Stimulated activated CD4-positive, alpha-beta T cell treated with anti-CD3 and anti-CD28 coated beads, Interleukin-2, amount 100 ng/mL, for 24 hours (primary cell): ENCODE measurements around the gene BRSK2.

Experiments used
- DNase-seq, 2 donors: peaks; one replicate each; pipeline ENCODE4 v3.0.0-alpha.2; 2020

BRSK2 gene

DNA sequence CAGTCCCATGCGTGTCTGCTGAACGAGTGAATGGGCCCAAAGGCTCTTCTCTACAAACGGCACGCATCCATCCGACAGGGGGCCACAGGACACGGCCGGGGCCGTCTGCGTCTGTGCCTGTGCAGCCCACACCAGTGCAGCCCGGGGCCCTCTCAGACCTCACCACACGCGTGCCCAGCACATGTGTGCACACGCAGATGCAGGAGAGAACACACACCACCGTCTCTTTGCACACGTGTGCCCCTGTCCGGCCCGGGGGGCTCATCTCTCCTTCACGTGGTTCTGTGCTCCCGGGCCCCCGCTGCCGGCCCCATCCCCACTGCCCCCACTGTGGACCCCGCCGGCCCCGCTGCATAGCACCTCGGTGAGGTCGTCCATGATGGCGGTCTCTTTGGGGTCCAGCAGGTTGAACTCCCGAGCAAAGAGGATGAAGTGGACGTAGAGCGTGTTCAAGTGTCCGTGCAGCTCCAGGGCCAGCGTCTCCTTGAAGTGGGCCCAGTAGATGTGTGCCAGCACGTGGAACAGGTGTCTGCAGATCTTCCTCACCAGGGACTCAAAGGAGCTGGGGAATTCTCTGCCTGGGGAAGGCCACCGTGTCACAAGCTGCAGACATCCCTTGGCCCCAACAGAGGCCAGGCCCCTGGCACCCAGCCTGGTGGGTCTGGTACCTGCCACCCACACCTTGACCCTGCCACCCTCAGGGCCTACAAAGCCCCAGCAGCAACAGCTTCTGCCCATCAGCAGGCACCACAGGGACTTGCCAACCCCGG is 80.4 kb downstream of the BRSK2 start:
- no peak for DNase-seq

GRCh38 chr11:1470681-1471611 is 81.2 kb downstream of the BRSK2 start:
- no peak for DNase-seq

DNA sequence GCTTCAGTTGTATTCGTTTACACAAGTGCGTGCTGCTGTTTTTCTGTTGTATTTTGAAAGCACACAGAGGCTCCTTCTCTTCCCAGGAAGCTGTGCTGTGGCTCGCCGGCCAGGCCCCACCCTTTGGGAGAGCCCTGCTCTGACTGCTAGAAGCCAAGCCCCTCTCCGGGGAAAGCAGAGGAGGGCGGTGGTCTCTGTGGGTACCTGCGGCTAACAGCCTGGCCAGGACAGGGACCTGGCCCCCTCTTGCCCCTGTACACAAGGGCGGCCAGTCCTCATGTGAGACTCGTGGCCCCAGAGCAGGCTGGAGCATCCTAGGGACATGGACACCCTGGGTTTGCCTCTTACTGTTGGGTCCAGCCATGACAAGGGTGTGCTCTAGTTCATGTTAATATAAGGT is 82.0 kb downstream of the BRSK2 start:
- no peak for DNase-seq

- DNase-seq = no peak
Observed at GRCh38 chr11:1472180-1473005, 82.7 kb downstream of the BRSK2 start.

GRCh38 chr11:1473011-1473628 is 83.4 kb downstream of the BRSK2 start:
- no peak for DNase-seq

GRCh38 chr11:1473786-1474185 is 84.1 kb downstream of the BRSK2 start:
- no peak for DNase-seq

GRCh38 chr11:1475841-1476240 is 86.1 kb downstream of the BRSK2 start:
- no peak for DNase-seq

DNA sequence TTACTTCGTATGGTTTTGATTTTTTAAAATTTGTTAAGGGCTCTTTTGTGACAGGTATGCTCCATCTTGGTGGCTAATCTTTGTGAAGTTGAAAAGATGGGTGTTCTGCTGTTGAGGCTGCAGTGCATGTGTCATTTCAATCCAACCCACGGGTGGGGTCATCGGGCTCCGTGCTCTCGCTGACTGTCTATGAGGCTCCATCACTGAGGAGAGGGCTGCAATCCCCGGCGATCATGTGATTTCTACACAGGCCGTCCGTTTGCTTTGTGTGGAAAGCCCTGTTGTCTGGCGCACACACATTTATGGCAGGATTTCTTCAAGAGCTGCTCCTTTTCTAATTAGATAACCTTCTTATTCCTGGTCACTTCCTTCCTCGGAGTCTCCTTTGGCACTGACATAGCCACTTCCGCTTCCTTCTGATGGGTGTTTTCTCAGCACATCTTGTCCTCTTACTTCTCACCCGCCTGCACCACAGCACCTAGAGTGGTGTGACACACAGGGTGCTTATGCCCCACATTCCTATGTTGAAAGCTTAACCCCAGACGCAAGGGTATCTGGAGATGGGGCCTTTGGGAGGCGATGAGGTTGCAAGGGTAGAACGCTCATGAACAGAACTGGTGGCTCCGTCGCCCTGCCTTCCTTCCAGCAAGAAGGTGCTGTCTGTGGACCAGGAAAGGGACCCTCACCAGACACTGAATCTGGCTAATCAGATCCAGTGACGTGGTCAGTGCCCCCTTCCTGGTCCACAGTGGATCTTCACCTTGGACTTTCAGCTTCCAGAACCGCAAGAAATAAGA is 87.4 kb downstream of the BRSK2 start:
- no peak for DNase-seq

DNA sequence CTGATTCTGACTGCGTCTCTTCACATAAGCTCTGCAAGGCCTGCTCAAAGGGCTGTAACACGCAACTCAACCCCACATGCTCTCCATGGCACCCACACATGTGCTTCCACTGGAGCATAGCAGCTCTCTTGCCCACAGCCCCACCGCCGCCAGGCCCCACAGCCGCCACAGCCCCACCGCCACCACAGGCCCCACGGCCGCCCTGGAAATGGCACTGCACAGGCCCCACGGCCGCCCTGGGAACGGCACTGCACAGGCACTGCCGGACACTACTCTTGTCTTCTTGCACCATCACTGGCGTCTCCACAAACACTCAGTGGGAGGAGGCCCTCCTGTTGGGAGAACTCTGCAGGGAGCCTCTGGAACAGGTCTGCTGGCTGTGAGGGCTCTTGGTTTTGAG is 88.3 kb downstream of the BRSK2 start:
- no peak for DNase-seq

DNA sequence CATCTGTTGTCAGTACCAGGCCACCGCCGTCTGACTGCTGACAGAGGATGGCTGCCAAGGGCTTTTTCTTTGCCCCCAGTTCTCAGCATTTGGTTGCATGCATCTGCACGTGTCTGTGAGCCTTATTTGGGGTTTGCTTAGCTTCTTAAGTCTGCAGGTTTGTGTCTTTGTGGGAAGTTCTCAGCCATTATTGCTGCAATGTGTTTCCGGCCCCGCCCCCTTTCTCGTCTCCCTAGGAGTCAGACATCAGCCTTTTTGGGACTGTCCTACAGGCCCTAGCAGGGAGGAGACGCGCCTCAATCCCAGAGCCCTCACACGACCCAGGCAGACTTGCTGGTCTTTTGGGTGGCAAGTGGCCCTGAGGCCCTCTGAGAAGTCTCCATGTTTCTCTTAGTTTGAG is 88.8 kb downstream of the BRSK2 start:
- DNase-seq = no peak

DNA sequence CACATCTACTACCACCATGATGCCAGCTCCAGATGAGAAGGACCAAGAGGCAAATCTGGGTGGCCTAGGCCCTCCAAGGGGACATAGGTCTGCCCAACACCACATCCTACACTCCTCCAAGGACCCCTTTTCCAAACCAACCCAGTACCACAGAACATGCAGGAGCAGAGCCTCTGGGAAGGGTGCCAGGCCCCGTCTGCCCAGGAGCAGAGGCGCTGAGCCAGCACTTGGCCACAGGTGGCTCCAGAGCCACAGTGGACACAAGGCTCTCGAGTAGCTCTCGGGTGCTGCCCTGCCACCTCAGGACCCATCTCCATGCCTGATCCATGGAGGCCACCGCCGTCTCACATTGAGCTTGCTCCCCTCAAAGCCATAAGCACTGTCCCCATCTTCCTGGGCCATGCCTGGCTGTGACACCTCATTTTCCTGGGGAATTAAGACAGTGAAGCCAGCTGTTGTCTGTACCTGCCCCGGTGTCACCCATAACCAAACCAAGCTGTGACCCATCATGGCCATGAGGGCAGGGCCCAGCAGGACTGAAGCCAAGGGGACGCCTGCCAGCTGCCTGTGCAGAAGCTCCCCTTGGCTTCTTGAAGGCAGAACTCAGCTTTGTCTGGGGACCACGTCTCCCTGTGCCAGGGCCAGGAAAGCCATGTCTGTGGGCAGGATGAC is 89.4 kb downstream of the BRSK2 start:
- no peak for DNase-seq

- DNase-seq = no peak
Observed at GRCh38 chr11:1479678-1480118, 90.0 kb downstream of the BRSK2 start.

- DNase-seq = no peak
Observed at GRCh38 chr11:1480191-1480554, 90.4 kb downstream of the BRSK2 start.

DNA sequence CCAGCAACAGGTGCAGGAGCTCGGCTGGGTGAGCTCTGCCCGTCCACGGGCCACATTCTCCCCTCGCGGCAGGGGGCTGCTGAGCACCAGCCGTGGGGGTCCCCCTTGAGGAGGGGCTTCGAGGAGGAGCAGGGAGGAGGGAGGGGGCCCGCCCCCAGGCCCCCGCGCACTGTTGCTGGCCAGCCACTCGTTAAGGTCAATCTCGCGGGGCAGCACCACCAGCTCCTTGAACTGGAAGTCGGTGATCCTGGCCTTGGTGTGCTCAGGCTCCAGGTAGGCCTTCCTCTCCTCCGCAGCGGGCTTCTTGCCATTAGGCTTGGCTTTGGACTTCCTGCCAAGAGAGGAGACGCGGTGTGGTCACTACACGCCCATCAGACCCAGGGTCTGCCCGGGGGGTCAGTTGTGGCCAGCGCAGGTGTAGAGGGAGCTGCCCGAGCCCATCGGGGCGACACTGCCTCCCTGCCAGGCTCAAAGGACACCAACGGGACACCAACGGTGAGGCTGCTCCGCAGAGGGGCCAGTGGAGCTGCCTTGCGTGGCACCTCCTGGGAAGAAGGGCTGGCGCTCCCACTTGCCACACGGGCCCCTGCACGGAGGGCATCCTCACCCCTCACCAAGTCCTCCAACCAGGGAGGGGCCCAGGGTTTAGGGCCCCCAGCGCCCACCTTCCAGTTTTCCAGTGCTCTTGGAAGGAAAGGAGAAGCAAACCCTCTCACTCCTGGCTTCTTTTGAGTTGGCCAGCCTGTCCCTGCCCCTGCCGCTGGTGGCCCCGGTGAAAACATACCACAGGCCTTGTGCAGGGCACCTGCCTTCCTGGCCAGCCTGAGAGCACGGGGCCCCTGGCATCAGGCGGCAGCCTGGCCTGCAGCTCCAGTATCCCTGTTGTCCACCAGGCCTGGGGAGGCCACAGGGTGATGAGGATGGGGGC is 91.1 kb downstream of the BRSK2 start:
- no peak for DNase-seq

GRCh38 chr11:1481483-1481825 is 91.7 kb downstream of the BRSK2 start:
- DNase-seq = no peak

GRCh38 chr11:1481861-1482441 is 92.2 kb downstream of the BRSK2 start:
- DNase-seq = no peak

GRCh38 chr11:1482581-1483444 is 93.1 kb downstream of the BRSK2 start:
- DNase-seq = no peak

GRCh38 chr11:1483445-1483961 is 93.8 kb downstream of the BRSK2 start:
- no peak for DNase-seq
